ENCODE measurements around the gene PFN1.

The PFN1 gene

GRCh38 chr17:4948166-4948930 is at the start of gene PFN1:
Gene PFN1 (minus strand): TSS chr17:4948530. CDS start chr17:4948394, 136 bp downstream.
- peak; percentile 95 for DNase-seq

- DNase-seq: peak; percentile 94
Observed at GRCh38 chr17:4997302-4998026, 49.1 kb upstream of the PFN1 start, which contains the start of the genes INCA1 and KIF1C. Gene INCA1 (minus strand): TSS chr17:4997522. CDS start chr17:4994437, 3,085 bp downstream. Gene KIF1C (plus strand): TSS chr17:4997950. CDS start chr17:5000247, 2,297 bp downstream.

- no peak for DNase-seq
Observed at GRCh38 chr17:4994081-4994595, 45.8 kb upstream of the PFN1 start.

- DNase-seq: no peak
Observed at GRCh38 chr17:4987767-4988567, 39.6 kb upstream of the PFN1 start.

- peak; percentile 92 for DNase-seq
Observed at GRCh38 chr17:4986951-4987766, 38.8 kb upstream of the PFN1 start, which contains the start of gene CAMTA2. Gene CAMTA2 (minus strand): TSS chr17:4987675. CDS start chr17:4986222, 1,453 bp downstream.

GRCh38 chr17:4986403-4986802 is 38.1 kb upstream of the PFN1 start:
- DNase-seq: peak; percentile 19

- DNase-seq: no peak
Observed at GRCh38 chr17:4982305-4982704, 34.0 kb upstream of the PFN1 start.

- DNase-seq: peak; percentile 76
Observed at GRCh38 chr17:4980644-4981216, 32.4 kb upstream of the PFN1 start.

- no peak for DNase-seq
Observed at GRCh38 chr17:4978726-4979125, 30.4 kb upstream of the PFN1 start.

GRCh38 chr17:4974115-4974670 is 25.9 kb upstream of the PFN1 start:
- DNase-seq: no peak

GRCh38 chr17:4973256-4974114 is 25.2 kb upstream of the PFN1 start:
- no peak for DNase-seq

- no peak for DNase-seq
Observed at GRCh38 chr17:4972752-4973151, 24.4 kb upstream of the PFN1 start.

- no peak for DNase-seq
Observed at GRCh38 chr17:4972322-4972721, 24.0 kb upstream of the PFN1 start.

GRCh38 chr17:4971826-4972225 is 23.5 kb upstream of the PFN1 start:
- no peak for DNase-seq

GRCh38 chr17:4970273-4970672 is 21.9 kb upstream of the PFN1 start:
- DNase-seq: no peak

GRCh38 chr17:4969551-4970173 is 21.3 kb upstream of the PFN1 start:
- peak; percentile 21 for DNase-seq

- DNase-seq: peak; percentile 85
Observed at GRCh38 chr17:4969047-4969550, 20.8 kb upstream of the PFN1 start.

- peak; percentile 38 for DNase-seq
Observed at GRCh38 chr17:4968486-4969046, 20.2 kb upstream of the PFN1 start.

Measured in activated CD4-positive, alpha-beta T cell treated with anti-CD3 and anti-CD28 coated beads, Interleukin-2, Interleukin-6, amounts not matched to agents 100 ng/mL and 50 ng/mL, durations not matched to agents 16 hours and 8 hours (primary cell).